Measurements from ENCODE around the gene SDHB.
"Not testable (repeated sequence)": the region's sequence is repeated elsewhere in the genome, so short reads cannot be mapped to it uniquely, and the experiment has no call there.

SDHB gene

DNA sequence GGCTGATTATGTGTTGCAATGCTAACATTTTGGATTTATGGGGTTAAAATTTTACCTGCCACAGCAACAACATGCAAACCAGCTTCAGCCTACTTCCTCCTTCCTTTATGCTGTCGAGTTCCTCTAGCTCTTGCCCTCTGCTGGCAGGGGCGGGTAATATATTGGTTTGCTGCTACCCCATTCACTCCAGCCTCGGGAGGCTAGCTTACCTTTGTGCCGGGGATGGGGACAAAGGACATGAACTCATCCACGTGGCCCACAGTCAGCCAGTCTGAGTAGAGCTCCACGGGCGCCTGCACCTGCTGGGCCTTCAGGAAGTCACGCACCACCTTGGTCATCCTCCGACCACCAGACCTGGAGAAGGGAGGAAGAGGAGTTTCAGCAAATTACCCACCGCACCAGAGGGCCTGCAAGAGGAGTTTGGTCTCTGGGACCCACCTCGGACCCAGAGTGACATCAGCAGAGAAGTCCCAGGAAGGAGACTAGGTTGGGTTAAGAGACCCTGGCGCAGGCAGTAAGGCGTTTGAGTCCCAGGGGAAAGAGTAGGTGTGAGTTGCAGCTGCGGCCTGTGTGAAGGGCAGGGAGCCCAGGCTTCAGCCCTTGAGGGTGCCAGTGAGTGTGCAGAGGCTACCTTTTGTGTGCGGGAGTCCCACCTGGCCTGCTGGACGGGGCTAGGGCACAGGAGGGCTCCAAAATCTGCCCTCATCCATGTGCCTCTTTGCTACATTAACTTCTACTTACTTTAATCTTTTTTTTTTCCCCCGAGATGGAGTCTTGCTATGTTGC, 21.8 kb upstream of the SDHB start:
- no peak for DNase-seq (ENCODE audit: low read depth)

DNA sequence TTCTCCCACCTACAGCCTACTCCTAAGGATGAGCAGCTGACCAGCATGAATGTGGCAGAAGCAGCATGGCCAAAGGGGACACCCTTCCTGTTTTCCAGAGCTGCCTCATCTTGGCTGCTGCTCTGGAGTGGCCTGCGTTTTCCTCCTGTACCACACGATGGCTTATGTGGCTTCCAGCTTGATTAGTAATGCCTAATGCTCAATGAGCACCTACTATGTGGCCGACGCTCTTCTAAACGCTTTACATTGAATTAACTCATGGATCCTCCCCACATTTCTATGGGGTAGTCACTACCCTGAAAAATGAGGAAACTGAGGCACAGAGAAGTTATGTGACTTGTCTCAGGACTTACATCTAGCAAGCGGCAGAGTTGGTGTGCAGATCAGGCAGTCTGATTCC, 18.0 kb upstream of the SDHB start:
- DNase-seq (ENCODE audit: low read depth) = no peak

GRCh38 chr1:17070163-17070525, 16.3 kb upstream of the SDHB start:
- DNase-seq (ENCODE audit: low read depth) = no peak

GRCh38 chr1:17069452-17070162, 15.8 kb upstream of the SDHB start:
- no peak for DNase-seq (ENCODE audit: low read depth)

- DNase-seq (ENCODE audit: low read depth) = no peak
Measured at GRCh38 chr1:17068789-17069188, 15.0 kb upstream of the SDHB start.

- no peak for DNase-seq (ENCODE audit: low read depth)
Measured at GRCh38 chr1:17067465-17068240, 13.8 kb upstream of the SDHB start.

DNA sequence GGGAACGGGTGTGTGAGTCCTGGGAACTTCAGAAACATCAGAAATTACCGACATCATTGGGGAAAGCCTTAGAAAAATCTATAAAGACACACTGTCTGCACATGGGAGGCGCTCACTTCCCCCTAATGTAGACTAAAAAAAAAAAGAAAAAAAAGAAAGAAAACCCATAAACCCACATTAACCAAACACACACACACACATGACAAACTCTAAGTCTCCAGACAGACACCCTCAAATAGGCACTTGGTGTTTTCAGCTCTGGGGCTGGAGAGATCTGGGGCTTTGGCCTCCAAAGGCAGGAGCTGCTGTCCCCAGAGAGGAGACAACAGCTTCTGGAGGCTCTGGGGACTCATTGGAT, 13.2 kb upstream of the SDHB start:
- no peak for DNase-seq (ENCODE audit: low read depth)

- no peak for DNase-seq (ENCODE audit: low read depth)
Measured at GRCh38 chr1:17066361-17067068, 12.7 kb upstream of the SDHB start.

- DNase-seq (ENCODE audit: low read depth) = no peak
Measured at GRCh38 chr1:17065666-17066065, 11.8 kb upstream of the SDHB start.

DNA sequence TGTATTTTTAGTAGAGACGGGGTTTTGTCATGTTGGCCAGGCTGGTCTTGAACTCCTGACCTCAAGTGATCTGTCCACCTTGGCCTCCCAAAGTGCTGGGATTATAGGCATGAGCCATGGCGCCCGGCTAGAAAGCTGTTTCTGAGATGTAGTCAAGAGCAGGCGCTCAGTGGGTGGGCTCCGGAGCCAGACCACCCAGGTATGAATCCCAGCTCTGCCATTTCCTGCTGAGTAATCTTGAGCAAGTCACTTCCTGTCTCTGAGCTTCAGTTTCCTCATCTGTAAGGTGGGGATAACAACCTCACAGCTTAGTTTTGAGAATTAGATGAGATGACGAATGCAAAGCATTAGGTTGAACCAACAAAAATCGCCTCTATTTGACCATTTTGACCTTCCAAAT, 8.9 kb upstream of the SDHB start:
- not testable (repeated sequence) for DNase-seq (ENCODE audit: low read depth)

DNA sequence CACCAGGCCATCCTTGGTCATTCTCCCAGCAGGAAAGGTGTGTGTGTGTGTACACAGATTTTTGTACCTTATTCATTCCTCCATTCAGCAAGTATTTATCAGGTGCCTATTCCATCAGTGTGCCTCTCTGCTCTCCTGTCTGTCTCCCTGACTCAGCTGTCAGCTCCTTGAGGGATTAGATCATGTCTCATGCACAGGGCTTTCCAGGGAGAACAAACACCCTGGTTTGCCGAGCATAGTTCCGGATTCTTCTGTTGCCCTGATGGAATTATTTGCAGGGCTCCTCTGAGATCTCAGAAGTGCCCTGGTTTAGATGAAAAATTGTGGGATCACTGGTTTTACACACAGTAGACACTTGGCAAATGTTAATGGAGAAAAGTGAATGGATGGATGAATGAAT, 8.1 kb upstream of the SDHB start:
- DNase-seq (ENCODE audit: low read depth) = no peak

- no peak for DNase-seq (ENCODE audit: low read depth)
Measured at GRCh38 chr1:17061486-17061885, 7.7 kb upstream of the SDHB start.

DNA sequence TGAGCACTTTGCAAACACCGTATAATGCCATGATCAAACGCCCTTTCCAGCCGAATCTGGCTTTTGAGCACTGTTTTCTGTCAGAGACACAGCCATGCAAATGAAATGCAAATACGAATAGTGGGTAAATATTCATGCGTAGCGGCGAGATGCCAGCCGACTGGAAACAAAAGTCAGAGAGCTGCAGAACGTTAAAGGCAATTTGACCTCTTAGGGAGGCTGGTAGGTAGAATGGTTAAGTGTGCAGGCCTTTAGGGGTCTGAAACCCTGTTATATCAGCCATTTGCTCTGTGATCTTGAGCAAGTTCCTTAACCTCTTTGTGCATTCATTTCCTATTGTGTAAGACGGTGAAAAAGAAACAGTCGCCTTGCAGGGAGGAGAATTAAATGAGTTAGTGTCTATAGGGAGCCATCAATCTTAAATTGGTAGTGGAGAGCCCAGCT, 6.5 kb upstream of the SDHB start:
- DNase-seq (ENCODE audit: low read depth) = no peak

GRCh38 chr1:17059391-17060305, 5.8 kb upstream of the SDHB start:
- DNase-seq (ENCODE audit: low read depth) = no peak

- no peak for DNase-seq (ENCODE audit: low read depth)
Measured at GRCh38 chr1:17056551-17056950, 2.7 kb upstream of the SDHB start.

DNA sequence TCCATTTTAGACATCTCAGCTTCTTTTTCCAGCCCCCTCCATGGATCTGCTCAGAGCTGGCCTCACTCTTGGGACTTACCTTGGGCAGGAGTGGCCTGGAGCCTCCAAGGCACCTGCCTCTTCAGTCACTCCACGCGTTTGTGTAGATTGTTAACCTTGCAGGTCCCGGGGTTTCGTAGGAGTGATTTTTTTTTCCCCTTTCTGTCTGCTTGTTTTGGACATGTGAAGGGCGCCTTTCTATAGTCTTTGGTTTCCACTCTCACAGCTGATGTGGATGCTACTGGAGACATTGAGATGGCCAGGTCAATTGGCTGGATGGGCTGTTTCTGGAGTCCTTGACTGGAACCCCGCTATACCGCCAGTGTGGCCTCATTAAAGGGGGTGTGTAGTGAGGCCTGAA, 2.0 kb upstream of the SDHB start:
- no peak for DNase-seq (ENCODE audit: low read depth)

DNA sequence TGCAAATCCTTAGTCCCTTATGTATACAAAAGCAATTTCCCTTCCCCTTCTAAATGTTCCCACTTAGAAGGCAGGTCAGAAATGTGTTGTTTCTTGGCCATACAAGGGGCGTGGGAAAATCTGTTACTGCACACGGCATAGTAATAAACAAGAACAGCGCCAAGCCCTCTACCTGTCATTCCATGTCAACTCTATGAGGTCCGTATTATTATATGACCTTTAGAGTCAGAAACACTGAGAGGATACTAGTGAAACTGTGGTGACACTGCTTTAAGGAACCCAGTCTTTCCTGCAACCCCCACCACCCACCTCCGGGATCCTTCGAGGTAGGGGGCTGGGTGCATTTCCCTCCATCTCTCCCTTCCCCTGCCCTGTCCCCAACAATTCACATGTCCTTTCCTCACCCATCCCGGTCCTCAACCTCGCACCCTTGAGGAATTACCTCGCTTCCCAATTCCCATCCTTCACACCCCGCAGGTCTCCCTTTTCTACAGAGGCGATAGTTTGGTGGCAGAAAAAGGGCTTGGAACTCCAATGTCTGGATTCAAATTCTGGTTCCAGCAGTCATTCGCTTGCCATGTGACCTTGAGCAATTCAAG, 647 bp downstream of the SDHB start:
- DNase-seq (ENCODE audit: low read depth) = no peak

DNA sequence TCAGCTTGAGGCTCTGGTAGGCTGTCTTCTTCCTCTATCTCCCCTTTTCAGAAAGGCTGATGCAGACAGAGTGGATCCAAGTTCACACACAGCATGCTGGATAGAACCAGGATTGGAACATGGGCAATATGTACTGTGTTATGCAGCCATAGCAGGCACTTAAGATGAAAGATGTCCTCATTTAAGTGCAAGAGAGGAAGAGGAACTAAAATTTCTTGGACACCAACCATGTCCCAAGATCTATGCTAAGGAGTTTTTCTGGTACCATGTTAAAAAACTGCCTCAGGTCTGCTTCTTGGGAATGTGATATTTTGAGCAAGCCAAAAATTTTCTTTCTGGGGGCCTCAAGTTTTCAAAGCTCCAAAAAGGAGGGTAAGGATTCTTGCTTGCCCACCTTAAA, 1.2 kb downstream of the SDHB start:
- no peak for DNase-seq (ENCODE audit: low read depth)

GRCh38 chr1:17052038-17052437, 1.8 kb downstream of the SDHB start:
- no peak for DNase-seq (ENCODE audit: low read depth)

DNA sequence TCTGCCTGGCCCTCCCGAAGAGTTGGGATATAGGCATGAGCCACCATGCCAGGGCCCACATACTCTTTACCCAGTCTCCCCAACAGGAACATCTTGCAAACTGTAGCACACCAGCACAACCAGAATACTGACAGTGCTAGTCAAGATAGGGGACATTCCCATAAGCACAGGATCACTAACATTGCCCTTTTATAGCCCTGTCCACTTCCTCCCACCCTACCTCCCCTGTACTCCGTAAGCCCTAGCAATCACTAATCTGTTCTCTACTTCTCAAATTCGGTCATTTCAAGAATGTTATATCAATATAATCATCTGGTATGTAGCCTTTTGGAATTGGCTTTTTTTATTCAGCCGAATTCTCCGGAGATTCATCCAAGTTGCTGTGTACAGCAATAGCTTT, 5.9 kb downstream of the SDHB start:
- no peak for DNase-seq (ENCODE audit: low read depth)

GRCh38 chr1:17046334-17046657, 7.5 kb downstream of the SDHB start:
- no peak for DNase-seq (ENCODE audit: low read depth)
